WTC11 (cell line): ENCODE data around the gene RCN2.

Experiments used
- CTCF ChIP-seq: fragments of 200-600 bp; IDR thresholded peaks from 2 replicates; pipeline ENCODE4 v1.8.0; 2022; ENCODE audit warnings: antibody characterized with exemption
- NR1H2 ChIP-seq: sonication (generic); formaldehyde crosslinking; IDR thresholded peaks from 2 replicates; pipeline ENCODE4 v1.9.0; 2021; ENCODE audit warnings: mild to moderate bottlenecking, moderate library complexity, missing genetic modification reagents

GRCh38 chr15:76905013-76905839 is 26.3 kb upstream of the RCN2 start, which contains the start of gene SCAPER:
- no peak; the same call in 1 of the 2 replicates for TF ChIP-seq NR1H2
- TF ChIP-seq CTCF, result no peak
